Measurements from ENCODE around the gene TLN1.

DNA sequence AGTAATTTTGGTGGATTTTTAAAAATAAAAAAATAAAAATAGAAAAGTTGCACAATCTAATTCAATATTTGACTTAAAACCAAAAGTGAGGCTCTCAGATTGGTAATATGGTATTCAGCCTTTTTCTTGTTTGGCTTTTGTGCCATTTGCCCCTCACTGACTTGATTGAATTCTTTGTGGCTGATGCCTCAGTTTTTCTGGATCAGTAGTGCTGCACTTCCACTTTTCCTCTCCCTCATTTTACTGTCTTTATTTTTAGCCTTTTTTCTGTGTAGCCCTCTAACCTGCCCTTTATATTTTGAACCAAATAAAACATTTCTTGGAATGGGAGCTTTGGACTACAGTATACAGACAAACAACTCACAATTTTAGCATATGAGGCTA, 25.9 kb upstream of the TLN1 start:
- TF ChIP-seq, protein P1, sequence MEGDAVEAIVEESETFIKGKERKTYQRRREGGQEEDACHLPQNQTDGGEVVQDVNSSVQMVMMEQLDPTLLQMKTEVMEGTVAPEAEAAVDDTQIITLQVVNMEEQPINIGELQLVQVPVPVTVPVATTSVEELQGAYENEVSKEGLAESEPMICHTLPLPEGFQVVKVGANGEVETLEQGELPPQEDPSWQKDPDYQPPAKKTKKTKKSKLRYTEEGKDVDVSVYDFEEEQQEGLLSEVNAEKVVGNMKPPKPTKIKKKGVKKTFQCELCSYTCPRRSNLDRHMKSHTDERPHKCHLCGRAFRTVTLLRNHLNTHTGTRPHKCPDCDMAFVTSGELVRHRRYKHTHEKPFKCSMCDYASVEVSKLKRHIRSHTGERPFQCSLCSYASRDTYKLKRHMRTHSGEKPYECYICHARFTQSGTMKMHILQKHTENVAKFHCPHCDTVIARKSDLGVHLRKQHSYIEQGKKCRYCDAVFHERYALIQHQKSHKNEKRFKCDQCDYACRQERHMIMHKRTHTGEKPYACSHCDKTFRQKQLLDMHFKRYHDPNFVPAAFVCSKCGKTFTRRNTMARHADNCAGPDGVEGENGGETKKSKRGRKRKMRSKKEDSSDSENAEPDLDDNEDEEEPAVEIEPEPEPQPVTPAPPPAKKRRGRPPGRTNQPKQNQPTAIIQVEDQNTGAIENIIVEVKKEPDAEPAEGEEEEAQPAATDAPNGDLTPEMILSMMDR (IDR thresholded peaks at IDR 0.05) = no peak
- no peak for TF ChIP-seq POLR2AphosphoS5 (IDR thresholded peaks at IDR 0.05)
- TF ChIP-seq POLR2A (IDR thresholded peaks at IDR 0.05; ENCODE audit: low read depth) = no peak

Measured in esophagus muscularis mucosa (tissue), 3 donors.